Astrocyte (in vitro differentiated cells and primary cell): ENCODE results near the gene USP22. TPM values are rescaled to one million over a fixed set of nuclear protein-coding genes. Genes with fewer than 3 reads are reported as not detected.

ENCODE experiments used
- DNase-seq: peaks from one replicate; pipeline ENCODE4 v3.0.0-alpha.2; 2010; ENCODE audit warnings: low read depth
- FAIRE-seq: peaks from 2 replicates; lab custom pipeline; 2011; peaks lifted over from hg19 to GRCh38; lab: Jason Lieb, UNC
- H2AFZ ChIP-seq: 2 replicates; pipeline ENCODE4 v1.6.0; 2012; ENCODE audit warnings: low read depth, low read length, inconsistent platforms
- H3K27ac ChIP-seq: 2 replicates; pipeline ENCODE4 v1.5.1; 2011; ENCODE audit warnings: low read depth, low read length, inconsistent platforms
- H3K27me3 ChIP-seq: 2 replicates; pipeline ENCODE4 v1.6.0; 2011; ENCODE audit warnings: low read length, inconsistent platforms; ENCODE audit not compliant: insufficient read depth
- H3K36me3 ChIP-seq: 2 replicates; pipeline ENCODE4 v1.5.1; 2011; ENCODE audit warnings: low read length, inconsistent platforms; ENCODE audit not compliant: insufficient read depth
- H3K4me1 ChIP-seq: 2 replicates; pipeline ENCODE4 v1.5.1; 2011; ENCODE audit warnings: low read length, inconsistent platforms; ENCODE audit not compliant: insufficient read depth
- H3K4me2 ChIP-seq: 2 replicates; pipeline ENCODE4 v1.6.0; 2012; ENCODE audit warnings: low read length, inconsistent platforms
- H3K4me3 ChIP-seq: 2 replicates; pipeline ENCODE4 v1.5.1; 2011; ENCODE audit warnings: low read depth, mild to moderate bottlenecking, low read length, inconsistent platforms; ENCODE audit not compliant: insufficient read depth
- H3K79me2 ChIP-seq: 2 replicates; pipeline ENCODE4 v1.6.0; 2012; ENCODE audit warnings: mild to moderate bottlenecking, low read length, inconsistent platforms; ENCODE audit not compliant: insufficient read depth
- H3K9ac ChIP-seq: 2 replicates; pipeline ENCODE4 v1.6.0; 2012; ENCODE audit warnings: mild to moderate bottlenecking, low read length, inconsistent platforms
- H3K9me3 ChIP-seq: 2 replicates; pipeline ENCODE4 v1.5.1; 2012; ENCODE audit warnings: low read depth, mild to moderate bottlenecking, low read length, inconsistent platforms; ENCODE audit not compliant: insufficient read depth
- H4K20me1 ChIP-seq: 2 replicates; pipeline ENCODE4 v1.6.0; 2012; ENCODE audit warnings: low read length, inconsistent platforms; ENCODE audit not compliant: insufficient read depth
- H3K27ac Mint-ChIP-seq: one replicate; pipeline ENCODE4 v1.8.0; 2021; ENCODE audit warnings: mild to moderate bottlenecking, mixed read lengths; ENCODE audit not compliant: unreplicated experiment
- H3K27me3 Mint-ChIP-seq: one replicate; pipeline ENCODE4 v1.8.0; 2021; ENCODE audit warnings: low read depth, mixed read lengths; ENCODE audit not compliant: unreplicated experiment
- H3K36me3 Mint-ChIP-seq: one replicate; pipeline ENCODE4 v1.8.0; 2021; ENCODE audit warnings: low read depth, mixed read lengths; ENCODE audit not compliant: unreplicated experiment
- H3K4me1 Mint-ChIP-seq: one replicate; pipeline ENCODE4 v1.8.0; 2021; ENCODE audit warnings: low read depth, mixed read lengths; ENCODE audit not compliant: unreplicated experiment
- H3K4me3 Mint-ChIP-seq: one replicate; pipeline ENCODE4 v1.8.0; 2021; ENCODE audit warnings: mild to moderate bottlenecking, moderate library complexity, mixed read lengths; ENCODE audit not compliant: unreplicated experiment
- H3K9me3 Mint-ChIP-seq: one replicate; pipeline ENCODE4 v1.8.0; 2021; ENCODE audit warnings: mild to moderate bottlenecking, mixed read lengths; ENCODE audit not compliant: unreplicated experiment
- EZH2 ChIP-seq: IDR thresholded peaks from 2 replicates; pipeline ENCODE4 v1.6.1; 2012; ENCODE audit warnings: mild to moderate bottlenecking, low read length, inconsistent platforms; ENCODE audit not compliant: insufficient read depth
- total RNA-seq: library from RNA; stranded (reverse); gene quantifications from 2 replicates; pipeline ENCODE4 v1.2.1, GENCODE V29; 2021
- TF ChIP-seq, protein P1 (sequence below): IDR thresholded peaks from 2 replicates; pipeline ENCODE4 v1.5.1; 2011; ENCODE audit warnings: low read depth, mild to moderate bottlenecking, inconsistent platforms, low read length, moderate library complexity; ENCODE audit not compliant: insufficient read depth

Gene USP22
- total RNA-seq, 1 donor from 2014 or later, result 266 TPM

- Histone ChIP-seq H3K27me3 (no peaks in the 10 kb centered on the region), H3K27ac (no peak overlapping the region), H3K36me3 (no peaks in the 10 kb centered on the region), H3K79me2 (no peaks in the 10 kb centered on the region), H2AFZ (no peak overlapping the region), H3K4me2 (no peak overlapping the region), H3K9me3 (peaks cover 2% of the 10 kb centered on the region), H3K4me3 (no peak overlapping the region), H3K4me1 (peaks cover 4% of the 10 kb centered on the region), H3K9ac (no peak overlapping the region), H4K20me1 (no peaks in the 10 kb centered on the region)
- FAIRE-seq (no peak), DNase-seq (no peak)
- TF ChIP-seq, protein P1, sequence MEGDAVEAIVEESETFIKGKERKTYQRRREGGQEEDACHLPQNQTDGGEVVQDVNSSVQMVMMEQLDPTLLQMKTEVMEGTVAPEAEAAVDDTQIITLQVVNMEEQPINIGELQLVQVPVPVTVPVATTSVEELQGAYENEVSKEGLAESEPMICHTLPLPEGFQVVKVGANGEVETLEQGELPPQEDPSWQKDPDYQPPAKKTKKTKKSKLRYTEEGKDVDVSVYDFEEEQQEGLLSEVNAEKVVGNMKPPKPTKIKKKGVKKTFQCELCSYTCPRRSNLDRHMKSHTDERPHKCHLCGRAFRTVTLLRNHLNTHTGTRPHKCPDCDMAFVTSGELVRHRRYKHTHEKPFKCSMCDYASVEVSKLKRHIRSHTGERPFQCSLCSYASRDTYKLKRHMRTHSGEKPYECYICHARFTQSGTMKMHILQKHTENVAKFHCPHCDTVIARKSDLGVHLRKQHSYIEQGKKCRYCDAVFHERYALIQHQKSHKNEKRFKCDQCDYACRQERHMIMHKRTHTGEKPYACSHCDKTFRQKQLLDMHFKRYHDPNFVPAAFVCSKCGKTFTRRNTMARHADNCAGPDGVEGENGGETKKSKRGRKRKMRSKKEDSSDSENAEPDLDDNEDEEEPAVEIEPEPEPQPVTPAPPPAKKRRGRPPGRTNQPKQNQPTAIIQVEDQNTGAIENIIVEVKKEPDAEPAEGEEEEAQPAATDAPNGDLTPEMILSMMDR, result no peak
- TF ChIP-seq EZH2, result no peak
- Mint-ChIP-seq H3K4me1 (peaks cover 4% of the 10 kb centered on the region), H3K27me3 (peaks cover 9% of the 10 kb centered on the region), H3K4me3 (no peak overlapping the region), H3K9me3 (no peaks in the 10 kb centered on the region), H3K27ac (no peak overlapping the region), H3K36me3 (peaks cover 13% of the 10 kb centered on the region)
These were observed 51.4 kb downstream of the USP22 start for GRCh38 chr17:20991276-20992037.

- Histone ChIP-seq H3K27ac (no peak overlapping the region), H3K9ac (no peak overlapping the region), H4K20me1 (no peaks in the 10 kb centered on the region), H3K4me1 (peaks cover 4% of the 10 kb centered on the region), H3K4me3 (no peak overlapping the region), H3K9me3 (peaks cover 2% of the 10 kb centered on the region), H3K4me2 (no peak overlapping the region), H3K36me3 (no peaks in the 10 kb centered on the region), H2AFZ (no peak overlapping the region), H3K27me3 (no peaks in the 10 kb centered on the region), H3K79me2 (no peaks in the 10 kb centered on the region)
- Mint-ChIP-seq H3K9me3 (no peaks in the 10 kb centered on the region), H3K4me3 (no peak overlapping the region), H3K27ac (no peak overlapping the region), H3K4me1 (peaks cover 4% of the 10 kb centered on the region), H3K27me3 (peaks cover 9% of the 10 kb centered on the region), H3K36me3 (peaks cover 13% of the 10 kb centered on the region)
- DNase-seq (no peak), FAIRE-seq (no peak)
- TF ChIP-seq, protein P1, result no peak
- no peak for TF ChIP-seq EZH2
These were observed 52.6 kb downstream of the USP22 start for GRCh38 chr17:20989991-20990855.
